K562 (cell line): Measurements from ENCODE around the gene S1PR1. TPM values are rescaled to one million over a fixed set of nuclear protein-coding genes. Genes with fewer than 3 reads are reported as not detected.

ENCODE experiments used
- ATAC-seq: fragments of 200-7000 bp; cut with Tn5 transposase; 3 replicates; pipeline ENCODE4 v1.9.1; 2020; ENCODE audit warnings: moderate library complexity
- BruUV-seq: library from RNA; stranded (reverse); fragments of 400-500 nt; replicated peaks from 2 replicates; lab custom pipeline; 2021; lab: Mats Ljungman, UMichigan
- CTCF ChIA-PET: fragments of 300-600 bp; formaldehyde crosslinking; extraction: SDS; loops from one replicate; lab custom pipeline; 2021; ENCODE audit warnings: low intra/inter-chr PET ratio; lab: Yijun Ruan, JAX
- POLR2A ChIA-PET: fragments of 300-600, 350-650 bp; sonication (Branson Sonifier 250); formaldehyde crosslinking; extraction: SDS; loops from one replicate; lab custom pipeline; 2021; ENCODE audit warnings: antibody characterized with exemption, inconsistent platforms; lab: Yijun Ruan, JAX
- DNase-seq, 4 experiments: peaks; one replicate each; pipeline versions ENCODE4 v3.0.0 to v3.0.0-alpha.2; 2011 to 2018; ENCODE audit warnings: low spot score in 3 of 4, mixed read lengths in 3 of 4; ENCODE audit errors: extremely low read depth in 1 of 4
- FAIRE-seq: peaks from 2 replicates; lab custom pipeline; 2011; peaks lifted over from hg19 to GRCh38; lab: Jason Lieb, UNC
- H2AFZ ChIP-seq: 2 replicates; pipeline ENCODE4 v1.6.0; 2011; ENCODE audit warnings: low read depth, low read length, control low read depth, inconsistent platforms
- H3K27ac ChIP-seq: fragments of 200-600 bp; 3 replicates; pipeline ENCODE4 v1.8.0; 2011; ENCODE audit warnings: low read depth, mild to moderate bottlenecking, control low read depth, inconsistent platforms, low read length, moderate library complexity, mixed read lengths; ENCODE audit errors: extremely low read depth
- H3K27me3 ChIP-seq, 2 experiments: fragments of 300-600 bp in 1 of 2; 2 replicates in 1 of 2; 3 replicates in 1 of 2; pipeline versions ENCODE4 v1.6.0 to v1.8.0; 2011; ENCODE audit warnings: inconsistent platforms in 2 of 2, low read length in 2 of 2, mild to moderate bottlenecking in 1 of 2, mixed read lengths in 1 of 2, moderate library complexity in 1 of 2; ENCODE audit not compliant: control insufficient read depth in 2 of 2, insufficient read depth in 2 of 2
- H3K36me3 ChIP-seq: fragments of 300-600 bp; 3 replicates; pipeline ENCODE4 v1.8.0; 2011; ENCODE audit warnings: mild to moderate bottlenecking, low read length, inconsistent platforms; ENCODE audit not compliant: control insufficient read depth, insufficient read depth
- H3K4me1 ChIP-seq, 2 experiments: fragments of 200-600 bp in 1 of 2; replicated peaks in 1 of 2; 2 replicates in 1 of 2; 3 replicates in 1 of 2; pipeline versions ENCODE4 v1.5.1 to v1.8.0; 2011; ENCODE audit warnings: inconsistent platforms in 2 of 2, low read length in 2 of 2, mild to moderate bottlenecking in 1 of 2, mixed read lengths in 1 of 2, moderate library complexity in 1 of 2; ENCODE audit not compliant: control insufficient read depth in 2 of 2, insufficient read depth in 2 of 2
- H3K4me2 ChIP-seq: 2 replicates; pipeline ENCODE4 v1.6.1; 2011; ENCODE audit warnings: low read length, control low read depth, inconsistent platforms, mixed read lengths; ENCODE audit not compliant: insufficient read depth
- H3K4me3 ChIP-seq: fragments of 200-600 bp; sonication (generic), shearing (Covaris generic); 2 replicates; pipeline ENCODE4 v1.5.1; 2016; ENCODE audit warnings: control low read depth, inconsistent platforms
- H3K79me2 ChIP-seq: fragments of 200-600 bp; 3 replicates; pipeline ENCODE4 v1.8.0; 2011; ENCODE audit warnings: low read length, inconsistent platforms; ENCODE audit not compliant: control insufficient read depth, insufficient read depth
- H3K9ac ChIP-seq, 2 experiments: 2 replicates each; pipeline versions ENCODE4 v1.6.0 to v1.6.1; 2011; ENCODE audit warnings: low read depth in 2 of 2, low read length in 2 of 2, control low read depth in 1 of 2, inconsistent platforms in 1 of 2, mild to moderate bottlenecking in 1 of 2, mixed read lengths in 1 of 2; ENCODE audit not compliant: insufficient read depth in 1 of 2
- H3K9me1 ChIP-seq: one replicate; pipeline ENCODE4 v1.6.0; 2011; ENCODE audit warnings: inconsistent platforms, mild to moderate bottlenecking, low read length, moderate library complexity; ENCODE audit not compliant: control insufficient read depth, insufficient read depth
- H3K9me3 ChIP-seq: replicated peaks from 2 replicates; pipeline ENCODE4 v1.5.1; 2011; ENCODE audit warnings: low read depth, low read length, inconsistent platforms; ENCODE audit not compliant: control insufficient read depth, insufficient read depth
- H4K20me1 ChIP-seq: replicated peaks from 2 replicates; pipeline ENCODE4 v1.6.1; 2011; ENCODE audit warnings: low read length, inconsistent platforms, mixed read lengths; ENCODE audit not compliant: control insufficient read depth, insufficient read depth
- CBFA2T3 ChIP-seq: fragments of 450-650 bp; IDR thresholded peaks from 2 replicates; pipeline ENCODE4 v1.6.1; 2017
- CHCHD3 ChIP-seq: fragments of 250-450 bp; sonication (Bioruptor Pico); IDR thresholded peaks from 2 replicates; pipeline ENCODE4 v2.1.2; 2022; ENCODE audit warnings: mild to moderate bottlenecking
- CHD4 ChIP-seq: fragments of 200-600 bp; sonication (generic); IDR thresholded peaks from 3 replicates; pipeline ENCODE4 v1.6.1; 2012; ENCODE audit warnings: low read depth, mild to moderate bottlenecking, mixed read lengths, low read length, inconsistent platforms; ENCODE audit not compliant: insufficient read depth, insufficient replicate concordance, poor library complexity, severe bottlenecking
- DLX4 ChIP-seq: fragments of 250-450 bp; sonication (Bioruptor Pico); IDR thresholded peaks from 2 replicates; pipeline ENCODE4 v1.6.1; 2021; ENCODE audit warnings: mild to moderate bottlenecking
- ELK3 ChIP-seq: fragments of 450-650 bp; formaldehyde crosslinking; IDR thresholded peaks from 2 replicates; pipeline ENCODE4 v1.4.0; 2020; ENCODE audit warnings: mild to moderate bottlenecking
- GATA2 ChIP-seq: sonication (generic); formaldehyde crosslinking; IDR thresholded peaks from 2 replicates; pipeline ENCODE4 v1.4.0; 2020; ENCODE audit warnings: mild to moderate bottlenecking, missing genetic modification reagents
- PHTF2 ChIP-seq: fragments of 250-450 bp; sonication (Bioruptor Pico); IDR thresholded peaks from 2 replicates; pipeline ENCODE4 v1.5.0; 2021; ENCODE audit warnings: mild to moderate bottlenecking
- YBX1 ChIP-seq: fragments of 450-650 bp; IDR thresholded peaks from 2 replicates; pipeline ENCODE4 v1.7.1; 2016; ENCODE audit warnings: mild to moderate bottlenecking
- ZKSCAN8 ChIP-seq: fragments of 200-800 bp; sonication (Bioruptor generic); IDR thresholded peaks from 2 replicates; pipeline ENCODE4 v1.6.1; 2016; ENCODE audit warnings: missing genetic modification characterization, missing compliant biosample characterization
- ZNF311 ChIP-seq: fragments of 250-450 bp; sonication (Bioruptor Pico); IDR thresholded peaks from 2 replicates; pipeline ENCODE4 v1.4.0; 2020; ENCODE audit warnings: mild to moderate bottlenecking, moderate library complexity
- WGBS: fragments of 100-300 bp; shearing (Covaris generic); methylation state at CpG from one replicate; pipeline ENCODE4 v1.1.6; 2016; ENCODE audit warnings: low coverage, mixed read lengths; ENCODE audit not compliant: insufficient coverage; ENCODE audit errors: missing lambda C conversion rate; 5-methylcytosine and 5-hydroxymethylcytosine counted together
- in situ Hi-C: fragments of 300-500 bp; cut with MboI; formaldehyde crosslinking; loops from 4 replicates; pipeline ENCODE4 v1.15.0; 2018; ENCODE audit warnings: inconsistent platforms, mixed read lengths
- intact Hi-C: fragments of 100-400 bp; cut with micrococcal nuclease; formaldehyde crosslinking; loops from 2 replicates; pipeline ENCODE4 v1.14.2; 2022
- polyA plus RNA-seq, 8 experiments: library from polyadenylated mRNA; depleted of rRNA in 4 of 8; stranded (reverse) in 5 of 8; unstranded in 3 of 8; fragments of >200 nt; fragmentation: Nextera tagmentation in 2 of 8; fragmentation: Illumina TruSeq in 1 of 8; extraction: Ambion mirVana in 2 of 8; extraction: Trizol in 1 of 8; gene quantifications; 2 replicates each; pipeline versions ENCODE4 v1.2.1 to v1.2.3, GENCODE V29; 2011 to 2014; ENCODE audit warnings: inconsistent platforms in 1 of 8, missing spikeins in 1 of 8
- total RNA-seq, 7 experiments: library from RNA; depleted of rRNA in 6 of 7; stranded (reverse); fragments of >200 nt in 6 of 7; fragmentation: Illumina TruSeq in 2 of 7; extraction: Trizol in 2 of 7; gene quantifications; 2 replicates each; pipeline versions ENCODE4 v1.2.1 to v1.2.3, GENCODE V29; 2011 to 2021; ENCODE audit warnings: low replicate concordance in 1 of 7

S1PR1 gene
- total and polyA plus RNA-seq, 9 of the 15 experiments (the other 6 are each of a cell fraction or from before 2014, with no cell fraction given), result 0.22 to 1.2 (median 0.43) TPM

GRCh38 chr1:101275672-101276071 is 38.9 kb downstream of the S1PR1 start:
- no peak overlapping the region for H3K4me2 ChIP-seq
- POLR2A ChIA-PET, result no interaction called here
- BruUV-seq, result no TSS peak
- H3K4me3 ChIP-seq, result no peak overlapping the region
- H3K27me3 ChIP-seq, result no peaks in the 10 kb centered on the region; a peak in 1 of 5 replicates
- in situ Hi-C loops (no loop called here), intact Hi-C loops (no loop called here)
- no peak overlapping the region for H2AFZ ChIP-seq
- no peak for FAIRE-seq
- H3K36me3 ChIP-seq, result no peaks in the 10 kb centered on the region
- H3K9me1 ChIP-seq, result no peaks in the 10 kb centered on the region
- CTCF ChIA-PET, result no interaction called here
- WGBS, result 7% methylated on average over 5 of the region's 5 CpGs
- ATAC-seq, result no peak
- TF ChIP-seq CHD4 (no peak), YBX1 (no peak), CHCHD3 (CRISPR knock-in tag) (no peak), ZNF311 (CRISPR knock-in tag) (no peak), GATA2 (CRISPR knock-in tag) (no peak), DLX4 (CRISPR knock-in tag) (no peak), PHTF2 (no peak), CBFA2T3 (no peak), ELK3 (CRISPR knock-in tag) (no peak), ZKSCAN8 (CRISPR knock-in tag) (no peak)
- H3K9ac ChIP-seq, result no peak overlapping the region
- no peaks in the 10 kb centered on the region for H3K79me2 ChIP-seq
- peaks cover 0 to 10% of the 10 kb centered on the region in 2 experiments; a peak in 2 of 5 replicates for H3K4me1 ChIP-seq
- H4K20me1 ChIP-seq, result no peaks in the 10 kb centered on the region
- no peaks in the 10 kb centered on the region; the same call in 1 of the 2 replicates for H3K9me3 ChIP-seq
- no peak overlapping the region for H3K27ac ChIP-seq
- no peak for DNase-seq
